ENCODE results near the gene SLC35B2. TPM values are rescaled to one million over a fixed set of nuclear protein-coding genes. Genes with fewer than 3 reads are reported as not detected.
A peak's percentile ranks its signal among the peaks of the same experiment; 100 is the strongest.

Gene SLC35B2
- total and polyA plus RNA-seq, 2 experiments from 2014 or later: 14.0 to 30.9 TPM

DNA sequence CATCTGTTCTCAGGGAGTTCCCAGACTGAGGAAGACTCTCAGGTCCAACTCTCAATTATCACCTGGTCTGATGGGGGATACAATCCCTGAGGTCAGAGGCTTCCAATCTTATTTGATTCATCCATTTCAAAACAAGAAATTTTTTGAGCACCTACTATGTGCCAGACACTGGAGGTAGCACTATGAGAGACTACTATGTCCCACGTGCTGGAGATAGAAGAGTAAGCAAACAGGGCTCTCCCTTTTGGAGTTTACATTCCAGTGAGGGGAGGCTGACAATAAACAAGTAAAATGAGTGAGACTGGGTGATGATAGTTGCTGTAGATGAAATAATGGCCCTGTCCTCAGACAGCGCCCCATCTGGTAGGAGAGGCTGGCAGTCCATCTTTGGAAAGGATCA lies 29.4 kb upstream of the SLC35B2 start:
- Mint-ChIP-seq H3K9me3 (no peaks in the 10 kb centered on the region; the same call in 2 of the 3 replicates), H3K4me3 (no peak overlapping the region), H3K4me1 (peaks cover 7% of the 10 kb centered on the region), H3K27me3 (ENCODE audit: insufficient read depth, low read depth, poor library complexity) (peaks cover 12% of the 10 kb centered on the region), H3K36me3 (ENCODE audit: low read depth) (no peaks in the 10 kb centered on the region; the same call in 2 of the 3 replicates), H3K27ac (no peak overlapping the region)
- Histone ChIP-seq H3K4me2 (no peak overlapping the region), H3K4me1 (ENCODE audit: insufficient read depth) (no peaks in the 10 kb centered on the region), H3K4me3 (no peak overlapping the region), H3K27me3 (ENCODE audit: insufficient read depth) (0 out of 2 replicates have a peak, but pooled peaks cover 5% of the 10 kb centered on the region), H2AFZ (no peak overlapping the region), H4K20me1 (replicated peaks; ENCODE audit: insufficient read depth) (no peaks in the 10 kb centered on the region), H3K27ac (ENCODE audit: low read depth) (no peak overlapping the region), H3K9me2 (ENCODE audit: insufficient read depth) (no peaks in the 10 kb centered on the region), H3K36me3 (ENCODE audit: insufficient read depth) (no peaks in the 10 kb centered on the region), H3K79me2 (replicated peaks; ENCODE audit: insufficient read depth) (no peaks in the 10 kb centered on the region), H3F3A (replicated peaks; ENCODE audit: low read depth) (no peaks in the 10 kb centered on the region)
- ATAC-seq (no peak), DNase-seq (ENCODE audit: low spot score) (no peak)
- TF ChIP-seq ZNF114 (CRISPR knock-in tag; IDR thresholded peaks at IDR 0.05) (no peak), POLR2AphosphoS5 (IDR thresholded peaks at IDR 0.05; ENCODE audit: low read depth) (no peak), STAT1 (IDR thresholded peaks at IDR 0.05; ENCODE audit: unreplicated experiment) (no peak), NANOG (IDR thresholded peaks at IDR 0.05; ENCODE audit: borderline replicate concordance) (no peak)
- TF ChIP-seq, protein P1, sequence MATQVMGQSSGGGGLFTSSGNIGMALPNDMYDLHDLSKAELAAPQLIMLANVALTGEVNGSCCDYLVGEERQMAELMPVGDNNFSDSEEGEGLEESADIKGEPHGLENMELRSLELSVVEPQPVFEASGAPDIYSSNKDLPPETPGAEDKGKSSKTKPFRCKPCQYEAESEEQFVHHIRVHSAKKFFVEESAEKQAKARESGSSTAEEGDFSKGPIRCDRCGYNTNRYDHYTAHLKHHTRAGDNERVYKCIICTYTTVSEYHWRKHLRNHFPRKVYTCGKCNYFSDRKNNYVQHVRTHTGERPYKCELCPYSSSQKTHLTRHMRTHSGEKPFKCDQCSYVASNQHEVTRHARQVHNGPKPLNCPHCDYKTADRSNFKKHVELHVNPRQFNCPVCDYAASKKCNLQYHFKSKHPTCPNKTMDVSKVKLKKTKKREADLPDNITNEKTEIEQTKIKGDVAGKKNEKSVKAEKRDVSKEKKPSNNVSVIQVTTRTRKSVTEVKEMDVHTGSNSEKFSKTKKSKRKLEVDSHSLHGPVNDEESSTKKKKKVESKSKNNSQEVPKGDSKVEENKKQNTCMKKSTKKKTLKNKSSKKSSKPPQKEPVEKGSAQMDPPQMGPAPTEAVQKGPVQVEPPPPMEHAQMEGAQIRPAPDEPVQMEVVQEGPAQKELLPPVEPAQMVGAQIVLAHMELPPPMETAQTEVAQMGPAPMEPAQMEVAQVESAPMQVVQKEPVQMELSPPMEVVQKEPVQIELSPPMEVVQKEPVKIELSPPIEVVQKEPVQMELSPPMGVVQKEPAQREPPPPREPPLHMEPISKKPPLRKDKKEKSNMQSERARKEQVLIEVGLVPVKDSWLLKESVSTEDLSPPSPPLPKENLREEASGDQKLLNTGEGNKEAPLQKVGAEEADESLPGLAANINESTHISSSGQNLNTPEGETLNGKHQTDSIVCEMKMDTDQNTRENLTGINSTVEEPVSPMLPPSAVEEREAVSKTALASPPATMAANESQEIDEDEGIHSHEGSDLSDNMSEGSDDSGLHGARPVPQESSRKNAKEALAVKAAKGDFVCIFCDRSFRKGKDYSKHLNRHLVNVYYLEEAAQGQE (IDR thresholded peaks at IDR 0.05; ENCODE audit: unreplicated experiment): no peak
- TF ChIP-seq, protein P2, sequence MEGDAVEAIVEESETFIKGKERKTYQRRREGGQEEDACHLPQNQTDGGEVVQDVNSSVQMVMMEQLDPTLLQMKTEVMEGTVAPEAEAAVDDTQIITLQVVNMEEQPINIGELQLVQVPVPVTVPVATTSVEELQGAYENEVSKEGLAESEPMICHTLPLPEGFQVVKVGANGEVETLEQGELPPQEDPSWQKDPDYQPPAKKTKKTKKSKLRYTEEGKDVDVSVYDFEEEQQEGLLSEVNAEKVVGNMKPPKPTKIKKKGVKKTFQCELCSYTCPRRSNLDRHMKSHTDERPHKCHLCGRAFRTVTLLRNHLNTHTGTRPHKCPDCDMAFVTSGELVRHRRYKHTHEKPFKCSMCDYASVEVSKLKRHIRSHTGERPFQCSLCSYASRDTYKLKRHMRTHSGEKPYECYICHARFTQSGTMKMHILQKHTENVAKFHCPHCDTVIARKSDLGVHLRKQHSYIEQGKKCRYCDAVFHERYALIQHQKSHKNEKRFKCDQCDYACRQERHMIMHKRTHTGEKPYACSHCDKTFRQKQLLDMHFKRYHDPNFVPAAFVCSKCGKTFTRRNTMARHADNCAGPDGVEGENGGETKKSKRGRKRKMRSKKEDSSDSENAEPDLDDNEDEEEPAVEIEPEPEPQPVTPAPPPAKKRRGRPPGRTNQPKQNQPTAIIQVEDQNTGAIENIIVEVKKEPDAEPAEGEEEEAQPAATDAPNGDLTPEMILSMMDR (conservative IDR thresholded peaks at IDR 0.05; ENCODE audit: low read depth in 2 of 2): peak; percentile 29 to 30
- TF ChIP-seq, protein P3, sequence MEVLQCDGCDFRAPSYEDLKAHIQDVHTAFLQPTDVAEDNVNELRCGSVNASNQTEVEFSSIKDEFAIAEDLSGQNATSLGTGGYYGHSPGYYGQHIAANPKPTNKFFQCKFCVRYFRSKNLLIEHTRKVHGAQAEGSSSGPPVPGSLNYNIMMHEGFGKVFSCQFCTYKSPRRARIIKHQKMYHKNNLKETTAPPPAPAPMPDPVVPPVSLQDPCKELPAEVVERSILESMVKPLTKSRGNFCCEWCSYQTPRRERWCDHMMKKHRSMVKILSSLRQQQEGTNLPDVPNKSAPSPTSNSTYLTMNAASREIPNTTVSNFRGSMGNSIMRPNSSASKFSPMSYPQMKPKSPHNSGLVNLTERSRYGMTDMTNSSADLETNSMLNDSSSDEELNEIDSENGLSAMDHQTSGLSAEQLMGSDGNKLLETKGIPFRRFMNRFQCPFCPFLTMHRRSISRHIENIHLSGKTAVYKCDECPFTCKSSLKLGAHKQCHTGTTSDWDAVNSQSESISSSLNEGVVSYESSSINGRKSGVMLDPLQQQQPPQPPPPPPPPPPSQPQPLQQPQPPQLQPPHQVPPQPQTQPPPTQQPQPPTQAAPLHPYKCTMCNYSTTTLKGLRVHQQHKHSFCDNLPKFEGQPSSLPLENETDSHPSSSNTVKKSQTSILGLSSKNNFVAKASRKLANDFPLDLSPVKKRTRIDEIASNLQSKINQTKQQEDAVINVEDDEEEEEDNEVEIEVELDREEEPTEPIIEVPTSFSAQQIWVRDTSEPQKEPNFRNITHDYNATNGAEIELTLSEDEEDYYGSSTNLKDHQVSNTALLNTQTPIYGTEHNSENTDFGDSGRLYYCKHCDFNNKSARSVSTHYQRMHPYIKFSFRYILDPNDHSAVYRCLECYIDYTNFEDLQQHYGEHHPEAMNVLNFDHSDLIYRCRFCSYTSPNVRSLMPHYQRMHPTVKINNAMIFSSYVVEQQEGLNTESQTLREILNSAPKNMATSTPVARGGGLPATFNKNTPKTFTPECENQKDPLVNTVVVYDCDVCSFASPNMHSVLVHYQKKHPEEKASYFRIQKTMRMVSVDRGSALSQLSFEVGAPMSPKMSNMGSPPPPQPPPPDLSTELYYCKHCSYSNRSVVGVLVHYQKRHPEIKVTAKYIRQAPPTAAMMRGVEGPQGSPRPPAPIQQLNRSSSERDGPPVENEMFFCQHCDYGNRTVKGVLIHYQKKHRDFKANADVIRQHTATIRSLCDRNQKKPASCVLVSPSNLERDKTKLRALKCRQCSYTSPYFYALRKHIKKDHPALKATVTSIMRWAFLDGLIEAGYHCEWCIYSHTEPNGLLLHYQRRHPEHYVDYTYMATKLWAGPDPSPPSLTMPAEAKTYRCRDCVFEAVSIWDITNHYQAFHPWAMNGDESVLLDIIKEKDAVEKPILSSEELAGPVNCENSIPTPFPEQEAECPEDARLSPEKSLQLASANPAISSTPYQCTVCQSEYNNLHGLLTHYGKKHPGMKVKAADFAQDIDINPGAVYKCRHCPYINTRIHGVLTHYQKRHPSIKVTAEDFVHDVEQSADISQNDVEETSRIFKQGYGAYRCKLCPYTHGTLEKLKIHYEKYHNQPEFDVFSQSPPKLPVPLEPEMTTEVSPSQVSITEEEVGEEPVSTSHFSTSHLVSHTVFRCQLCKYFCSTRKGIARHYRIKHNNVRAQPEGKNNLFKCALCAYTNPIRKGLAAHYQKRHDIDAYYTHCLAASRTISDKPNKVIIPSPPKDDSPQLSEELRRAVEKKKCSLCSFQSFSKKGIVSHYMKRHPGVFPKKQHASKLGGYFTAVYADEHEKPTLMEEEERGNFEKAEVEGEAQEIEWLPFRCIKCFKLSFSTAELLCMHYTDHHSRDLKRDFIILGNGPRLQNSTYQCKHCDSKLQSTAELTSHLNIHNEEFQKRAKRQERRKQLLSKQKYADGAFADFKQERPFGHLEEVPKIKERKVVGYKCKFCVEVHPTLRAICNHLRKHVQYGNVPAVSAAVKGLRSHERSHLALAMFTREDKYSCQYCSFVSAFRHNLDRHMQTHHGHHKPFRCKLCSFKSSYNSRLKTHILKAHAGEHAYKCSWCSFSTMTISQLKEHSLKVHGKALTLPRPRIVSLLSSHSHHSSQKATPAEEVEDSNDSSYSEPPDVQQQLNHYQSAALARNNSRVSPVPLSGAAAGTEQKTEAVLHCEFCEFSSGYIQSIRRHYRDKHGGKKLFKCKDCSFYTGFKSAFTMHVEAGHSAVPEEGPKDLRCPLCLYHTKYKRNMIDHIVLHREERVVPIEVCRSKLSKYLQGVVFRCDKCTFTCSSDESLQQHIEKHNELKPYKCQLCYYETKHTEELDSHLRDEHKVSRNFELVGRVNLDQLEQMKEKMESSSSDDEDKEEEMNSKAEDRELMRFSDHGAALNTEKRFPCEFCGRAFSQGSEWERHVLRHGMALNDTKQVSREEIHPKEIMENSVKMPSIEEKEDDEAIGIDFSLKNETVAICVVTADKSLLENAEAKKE (CRISPR knock-in tag; IDR thresholded peaks at IDR 0.05): no peak

All from GM23338 (cell line).